Mesenchymal stem cell (in vitro differentiated cells and primary cell): Measurements from ENCODE around the gene MYBL2.

Source experiments
- DNase-seq: peaks from one replicate; pipeline ENCODE4 v3.0.0-alpha.2; 2013
- H2AFZ ChIP-seq: one replicate; pipeline ENCODE4 v1.6.1; 2013; ENCODE audit warnings: low read depth, mild to moderate bottlenecking, control low read depth, inconsistent platforms, low read length, moderate library complexity
- H2AK5ac ChIP-seq: 2 replicates; pipeline ENCODE4 v1.6.1; 2013; ENCODE audit warnings: low read length, moderate library complexity, mild to moderate bottlenecking, inconsistent platforms; ENCODE audit not compliant: severe bottlenecking
- H2BK120ac ChIP-seq: one replicate; pipeline ENCODE4 v1.6.1; 2013; ENCODE audit warnings: low read depth, mild to moderate bottlenecking, inconsistent platforms, low read length, moderate library complexity
- H2BK12ac ChIP-seq, 2 experiments: one replicate each; pipeline ENCODE4 v1.6.1; 2013; ENCODE audit warnings: inconsistent platforms in 2 of 2, low read length in 2 of 2, mild to moderate bottlenecking in 2 of 2, moderate library complexity in 2 of 2, control low read depth in 1 of 2
- H2BK15ac ChIP-seq: one replicate; pipeline ENCODE4 v1.6.1; 2013; ENCODE audit warnings: mild to moderate bottlenecking, low read depth, inconsistent platforms; ENCODE audit not compliant: poor library complexity, severe bottlenecking
- H2BK5ac ChIP-seq: 2 replicates; pipeline ENCODE4 v1.6.1; 2013; ENCODE audit warnings: low read depth, mild to moderate bottlenecking, low read length, control low read depth, inconsistent platforms; ENCODE audit not compliant: poor library complexity, severe bottlenecking
- H3K14ac ChIP-seq, 2 experiments: one replicate each; pipeline ENCODE4 v1.6.1; 2013; ENCODE audit warnings: inconsistent platforms in 2 of 2, low read length in 2 of 2, control low read depth in 1 of 2, mild to moderate bottlenecking in 1 of 2, moderate library complexity in 1 of 2
- H3K18ac ChIP-seq, 2 experiments: one replicate each; pipeline ENCODE4 v1.6.1; 2013; ENCODE audit warnings: inconsistent platforms in 2 of 2, low read length in 2 of 2, control low read depth in 1 of 2, low read depth in 1 of 2, mild to moderate bottlenecking in 1 of 2
- H3K23ac ChIP-seq, 2 experiments: one replicate each; pipeline ENCODE4 v1.6.1; 2013; ENCODE audit warnings: inconsistent platforms in 2 of 2, low read length in 2 of 2, mild to moderate bottlenecking in 2 of 2, moderate library complexity in 2 of 2, control low read depth in 1 of 2
- H3K27ac ChIP-seq: 2 replicates; pipeline ENCODE4 v1.5.1; 2013; ENCODE audit warnings: mild to moderate bottlenecking, moderate library complexity, low read length, control low read depth, inconsistent platforms; ENCODE audit not compliant: poor library complexity, severe bottlenecking
- H3K27me3 ChIP-seq, 2 experiments: 2 replicates each; pipeline versions ENCODE4 v1.6.1 to v1.7.0; 2013; ENCODE audit warnings: low read length in 2 of 2, mild to moderate bottlenecking in 2 of 2, moderate library complexity in 2 of 2, control low read depth in 1 of 2, inconsistent platforms in 1 of 2; ENCODE audit not compliant: control insufficient read depth in 1 of 2, insufficient read depth in 1 of 2
- H3K36me3 ChIP-seq, 2 experiments: 2 replicates each; pipeline versions ENCODE4 v1.6.1 to v1.7.0; 2013; ENCODE audit warnings: low read length in 2 of 2, control low read depth in 1 of 2, inconsistent platforms in 1 of 2, low read depth in 1 of 2, mild to moderate bottlenecking in 1 of 2; ENCODE audit not compliant: insufficient read depth in 2 of 2, control insufficient read depth in 1 of 2
- H3K4ac ChIP-seq, 2 experiments: one replicate each; pipeline ENCODE4 v1.6.1; 2013; ENCODE audit warnings: inconsistent platforms in 2 of 2, low read length in 2 of 2, mild to moderate bottlenecking in 2 of 2, moderate library complexity in 2 of 2, control low read depth in 1 of 2, low read depth in 1 of 2
- H3K4me1 ChIP-seq: 2 replicates; pipeline ENCODE4 v1.6.1; 2013; ENCODE audit warnings: low read depth, low read length, control low read depth; ENCODE audit not compliant: control insufficient read depth, insufficient read depth
- H3K4me2 ChIP-seq: 2 replicates; pipeline ENCODE4 v1.6.1; 2013; ENCODE audit warnings: low read length, mild to moderate bottlenecking, inconsistent platforms; ENCODE audit not compliant: poor library complexity, severe bottlenecking
- H3K4me3 ChIP-seq, 2 experiments: 2 replicates each; pipeline versions ENCODE4 v1.5.1 to v1.7.0; 2013; ENCODE audit warnings: low read length in 2 of 2, mild to moderate bottlenecking in 2 of 2, control low read depth in 1 of 2, low read depth in 1 of 2; ENCODE audit not compliant: insufficient read depth in 1 of 2
- H3K79me1 ChIP-seq: replicated peaks from 2 replicates; pipeline ENCODE4 v1.6.1; 2013; ENCODE audit warnings: mild to moderate bottlenecking, control low read depth, low read length, inconsistent platforms; ENCODE audit not compliant: poor library complexity, severe bottlenecking
- H3K9ac ChIP-seq: 2 replicates; pipeline ENCODE4 v1.7.0; 2013; ENCODE audit warnings: mild to moderate bottlenecking, low read length, moderate library complexity
- H3K9me3 ChIP-seq: 2 replicates; pipeline ENCODE4 v1.7.0; 2013; ENCODE audit warnings: mild to moderate bottlenecking, low read length; ENCODE audit not compliant: control insufficient read depth
- H4K8ac ChIP-seq: one replicate; pipeline ENCODE4 v1.6.1; 2013; ENCODE audit warnings: inconsistent platforms, mild to moderate bottlenecking, low read length, moderate library complexity
- H4K91ac ChIP-seq: one replicate; pipeline ENCODE4 v1.6.1; 2013; ENCODE audit warnings: mild to moderate bottlenecking, low read length, inconsistent platforms
- WGBS: methylation state at CpG from one replicate; pipeline ENCODE4 v1.1.7; 2013; ENCODE audit warnings: mixed read lengths; 5-methylcytosine and 5-hydroxymethylcytosine counted together

MYBL2 gene

GRCh38 chr20:43682446-43682845, 15.5 kb downstream of the MYBL2 start:
- H3K23ac ChIP-seq, result no peak overlapping the region
- no peaks in the 10 kb centered on the region for H3K27me3 ChIP-seq
- H3K4me3 ChIP-seq, result no peak overlapping the region
- no peak overlapping the region for H2AK5ac ChIP-seq
- no peak overlapping the region for H3K27ac ChIP-seq
- peaks cover 15% of the 10 kb centered on the region for H3K79me1 ChIP-seq
- H3K4ac ChIP-seq, result no peak overlapping the region
- H3K4me1 ChIP-seq, result no peaks in the 10 kb centered on the region
- WGBS, result 98% methylated on average over 9 of the region's 9 CpGs
- no peak overlapping the region for H3K18ac ChIP-seq
- no peak overlapping the region for H2AFZ ChIP-seq
- H4K8ac ChIP-seq, result no peak overlapping the region
- no peak overlapping the region for H4K91ac ChIP-seq
- no peak overlapping the region for H3K9ac ChIP-seq
- H3K14ac ChIP-seq, result no peak overlapping the region
- no peak overlapping the region for H3K4me2 ChIP-seq
- no peak for DNase-seq
- H2BK12ac ChIP-seq, result no peak overlapping the region
- peaks cover 0 to 5% of the 10 kb centered on the region in 2 experiments for H3K36me3 ChIP-seq
- H2BK5ac ChIP-seq, result no peak overlapping the region
- H2BK120ac ChIP-seq, result no peak overlapping the region
- no peaks in the 10 kb centered on the region for H3K9me3 ChIP-seq
- no peak overlapping the region for H2BK15ac ChIP-seq

- H3K9ac ChIP-seq, result no peak overlapping the region
- H3K4me2 ChIP-seq, result no peak overlapping the region
- H3K79me1 ChIP-seq, result peaks cover 8% of the 10 kb centered on the region
- no peaks in the 10 kb centered on the region for H3K4me1 ChIP-seq
- H3K27ac ChIP-seq, result no peak overlapping the region
- no peak for DNase-seq
- no peak overlapping the region for H3K23ac ChIP-seq
- 97% methylated on average over 13 of the region's 13 CpGs for WGBS
- no peak overlapping the region for H3K14ac ChIP-seq
- no peak overlapping the region for H2BK15ac ChIP-seq
- H3K36me3 ChIP-seq, result peaks cover 0 to 5% of the 10 kb centered on the region in 2 experiments
- H3K18ac ChIP-seq, result no peak overlapping the region
- H4K8ac ChIP-seq, result no peak overlapping the region
- H2BK12ac ChIP-seq, result no peak overlapping the region
- no peak overlapping the region for H3K4ac ChIP-seq
- no peak overlapping the region for H2BK120ac ChIP-seq
- no peaks in the 10 kb centered on the region for H3K9me3 ChIP-seq
- H3K4me3 ChIP-seq, result no peak overlapping the region
- no peak overlapping the region for H2AK5ac ChIP-seq
- no peak overlapping the region for H2AFZ ChIP-seq
- no peak overlapping the region for H4K91ac ChIP-seq
- no peaks in the 10 kb centered on the region for H3K27me3 ChIP-seq
- H2BK5ac ChIP-seq, result no peak overlapping the region
These were observed 19.9 kb downstream of the MYBL2 start for GRCh38 chr20:43686820-43687219.

GRCh38 chr20:43689165-43689564, 22.3 kb downstream of the MYBL2 start:
- whole genome bisulfite sequencing, result 94% methylated on average over 4 of the region's 4 CpGs
- H3K9me3 ChIP-seq, result no peaks in the 10 kb centered on the region

GRCh38 chr20:43690943-43691598, 24.2 kb downstream of the MYBL2 start:
- Histone ChIP-seq H2BK5ac (no peak overlapping the region), H3K4me3 (no peak overlapping the region), H3K79me1 (peaks cover 8% of the 10 kb centered on the region), H3K14ac (no peak overlapping the region), H3K23ac (no peak overlapping the region), H2BK15ac (no peak overlapping the region), H3K4me2 (no peak overlapping the region), H3K18ac (no peak overlapping the region), H3K4me1 (peaks cover 3% of the 10 kb centered on the region), H3K4ac (no peak overlapping the region), H2AK5ac (no peak overlapping the region), H3K9me3 (no peaks in the 10 kb centered on the region), H3K36me3 (peaks cover 0 to 4% of the 10 kb centered on the region in 2 experiments), H2BK120ac (no peak overlapping the region), H2AFZ (no peak overlapping the region), H3K27me3 (no peaks in the 10 kb centered on the region), H4K91ac (no peak overlapping the region), H3K9ac (no peak overlapping the region), H3K27ac (no peak overlapping the region), H2BK12ac (no peak overlapping the region), H4K8ac (no peak overlapping the region)
- 97% methylated on average over 7 of the region's 9 CpGs for WGBS
- DNase-seq, result no peak

More at GRCh38 chr20:43689165-43689564, 22.3 kb downstream of the MYBL2 start:
- no peak overlapping the region for H4K91ac ChIP-seq
- no peak overlapping the region for H3K23ac ChIP-seq
- no peak overlapping the region for H2BK5ac ChIP-seq
- no peak overlapping the region for H2AFZ ChIP-seq
- H3K27me3 ChIP-seq, result no peaks in the 10 kb centered on the region
- no peak overlapping the region for H2AK5ac ChIP-seq
- H3K9ac ChIP-seq, result no peak overlapping the region
- no peak overlapping the region for H3K18ac ChIP-seq
- peaks cover 4% of the 10 kb centered on the region for H3K79me1 ChIP-seq
- peaks cover 3% of the 10 kb centered on the region for H3K4me1 ChIP-seq
- no peak overlapping the region for H4K8ac ChIP-seq
- H3K4ac ChIP-seq, result no peak overlapping the region
- H3K27ac ChIP-seq, result no peak overlapping the region
- no peak overlapping the region for H2BK120ac ChIP-seq
- no peak overlapping the region for H3K4me3 ChIP-seq
- H3K4me2 ChIP-seq, result no peak overlapping the region
- H3K14ac ChIP-seq, result no peak overlapping the region
- no peak overlapping the region for H2BK12ac ChIP-seq
- H3K36me3 ChIP-seq, result peaks cover 0 to 5% of the 10 kb centered on the region in 2 experiments
- no peak for DNase-seq
- no peak overlapping the region for H2BK15ac ChIP-seq
